A549 (cell line): ENCODE results near the gene LGR6. TPM values are rescaled to one million over a fixed set of nuclear protein-coding genes. Genes with fewer than 3 reads are reported as not detected.
A peak's percentile ranks its signal among the peaks of the same experiment; 100 is the strongest.

Experiments
- ATAC-seq, 2 experiments: fragments of 200-7000 bp in 1 of 2; fragments of >200 bp in 1 of 2; cut with Nextera tagmentation in 1 of 2; cut with Tn5 transposase in 1 of 2; 3 replicates each; pipeline versions ENCODE4 v1.8.0 to v1.9.1; 2018 to 2020; ENCODE audit warnings: mild to moderate bottlenecking in 1 of 2, moderate library complexity in 1 of 2
- CTCF ChIA-PET: fragments of 300-600 bp; sonication (Branson Sonifier 250); formaldehyde crosslinking; extraction: SDS; loops from one replicate; lab custom pipeline; 2021; ENCODE audit warnings: antibody characterized with exemption, inconsistent platforms; lab: Yijun Ruan, JAX
- POLR2A ChIA-PET: fragments of 350-600 bp; formaldehyde crosslinking; extraction: SDS; loops from one replicate; lab custom pipeline; 2021; ENCODE audit warnings: antibody characterized with exemption, inconsistent platforms; lab: Yijun Ruan, JAX
- DNase-seq, 2 experiments: peaks; one replicate each; pipeline versions ENCODE4 v3.0.0 to v3.0.0-alpha.2; 2011 to 2016; ENCODE audit warnings: low read depth in 1 of 2, low spot score in 1 of 2
- FAIRE-seq: peaks from 2 replicates; lab custom pipeline; 2011; peaks lifted over from hg19 to GRCh38; lab: Jason Lieb, UNC
- H3K27ac ChIP-seq, 2 experiments: fragments of >200 bp; sonication (Bioruptor Twin); formaldehyde crosslinking; 3 replicates each; pipeline ENCODE4 v1.5.1; 2016 to 2017
- H3K4me1 ChIP-seq: fragments of >200 bp; sonication (Bioruptor Twin); formaldehyde crosslinking; 3 replicates; pipeline ENCODE4 v1.6.1; 2016
- H3K4me2 ChIP-seq: fragments of >200 bp; sonication (Bioruptor Twin); formaldehyde crosslinking; 3 replicates; pipeline ENCODE4 v1.6.1; 2016
- H3K4me3 ChIP-seq: fragments of >200 bp; sonication (Bioruptor Twin); formaldehyde crosslinking; 3 replicates; pipeline ENCODE4 v1.5.1; 2016
- H3K9me3 ChIP-seq: fragments of >200 bp; sonication (Bioruptor Twin); formaldehyde crosslinking; 3 replicates; pipeline ENCODE4 v1.6.1; 2016
- CEBPB ChIP-seq, 2 experiments: fragments of >200 bp in 1 of 2; sonication (Bioruptor Twin) in 1 of 2; formaldehyde crosslinking in 1 of 2; IDR thresholded peaks; 2 replicates each; pipeline ENCODE4 v1.6.1; 2012 to 2016
- CHD2 ChIP-seq: fragments of 150-350 bp; IDR thresholded peaks from 2 replicates; pipeline ENCODE4 v1.6.1; 2014; ENCODE audit warnings: low read length; ENCODE audit not compliant: partially characterized antibody
- FOSL2 ChIP-seq, 2 experiments: fragments of 450-650 bp in 1 of 2; fragments of >200 bp in 1 of 2; sonication (Bioruptor Twin) in 1 of 2; formaldehyde crosslinking; IDR thresholded peaks; 2 replicates each; pipeline versions ENCODE4 v1.5.0 to v1.6.1; 2016 to 2020; ENCODE audit warnings: mild to moderate bottlenecking in 1 of 2, moderate library complexity in 1 of 2
- HEYL ChIP-seq: fragments of 250-450 bp; sonication (Bioruptor Pico); IDR thresholded peaks from 2 replicates; pipeline ENCODE4 v1.8.0; 2021; ENCODE audit warnings: mild to moderate bottlenecking, moderate library complexity
- JUNB ChIP-seq: fragments of >200 bp; sonication (Bioruptor Twin); formaldehyde crosslinking; IDR thresholded peaks from 2 replicates; pipeline ENCODE4 v1.6.1; 2016
- MAZ ChIP-seq: fragments of 150-350 bp; IDR thresholded peaks from 2 replicates; pipeline ENCODE4 v1.6.1; 2014; ENCODE audit warnings: antibody characterized with exemption, low read depth, low read length, borderline replicate concordance
- NPAS2 ChIP-seq: fragments of 250-450 bp; sonication (Bioruptor Pico); IDR thresholded peaks from 2 replicates; pipeline ENCODE4 v1.8.0; 2022; ENCODE audit warnings: mild to moderate bottlenecking, moderate library complexity, borderline replicate concordance
- POLR2A ChIP-seq: IDR thresholded peaks from 2 replicates; pipeline ENCODE4 v1.6.1; 2012; ENCODE audit warnings: mild to moderate bottlenecking, low read length
- RARB ChIP-seq: fragments of 250-450 bp; sonication (Bioruptor Pico); IDR thresholded peaks from 2 replicates; pipeline ENCODE4 v1.8.0; 2021; ENCODE audit warnings: mild to moderate bottlenecking, moderate library complexity
- SMC3 ChIP-seq: fragments of >200 bp; sonication (Bioruptor Twin); formaldehyde crosslinking; IDR thresholded peaks from 3 replicates; pipeline ENCODE4 v1.6.1; 2018; ENCODE audit warnings: inconsistent platforms
- ZSCAN20 ChIP-seq: fragments of 250-450 bp; sonication (Bioruptor Pico); IDR thresholded peaks from 2 replicates; pipeline ENCODE4 v1.8.0; 2022; ENCODE audit warnings: mild to moderate bottlenecking, moderate library complexity
- WGBS: methylation state at CpG from one replicate; pipeline ENCODE4 v1.1.6; 2017; ENCODE audit errors: missing lambda C conversion rate; 5-methylcytosine and 5-hydroxymethylcytosine counted together
- polyA plus RNA-seq, 4 experiments: library from polyadenylated mRNA; depleted of rRNA in 3 of 4; stranded (reverse); fragments of >200 nt; fragmentation: RNase III in 1 of 4; extraction: RNeasy Plus Mini Kit Qiagen cat#74134 plus additional on column Dnase treatment in 1 of 4; gene quantifications; 2 replicates in 3 of 4; 3 replicates in 1 of 4; pipeline ENCODE4 v1.2.3, GENCODE V29; 2011 to 2017
- TF ChIP-seq, protein P1 (sequence below): fragments of 150-350 bp; IDR thresholded peaks from 2 replicates; pipeline ENCODE4 v1.6.1; 2014; ENCODE audit warnings: low read depth, mild to moderate bottlenecking, low read length
- TF ChIP-seq, protein P2 (sequence below): fragments of >200 bp; sonication (Bioruptor Twin); formaldehyde crosslinking; IDR thresholded peaks from 3 replicates; pipeline ENCODE4 v1.5.1; 2016

The LGR6 gene
- polyA plus RNA-seq, 2 of the 4 experiments (the other 2 are of a cell fraction): 0.84 to 1.1 TPM

DNA sequence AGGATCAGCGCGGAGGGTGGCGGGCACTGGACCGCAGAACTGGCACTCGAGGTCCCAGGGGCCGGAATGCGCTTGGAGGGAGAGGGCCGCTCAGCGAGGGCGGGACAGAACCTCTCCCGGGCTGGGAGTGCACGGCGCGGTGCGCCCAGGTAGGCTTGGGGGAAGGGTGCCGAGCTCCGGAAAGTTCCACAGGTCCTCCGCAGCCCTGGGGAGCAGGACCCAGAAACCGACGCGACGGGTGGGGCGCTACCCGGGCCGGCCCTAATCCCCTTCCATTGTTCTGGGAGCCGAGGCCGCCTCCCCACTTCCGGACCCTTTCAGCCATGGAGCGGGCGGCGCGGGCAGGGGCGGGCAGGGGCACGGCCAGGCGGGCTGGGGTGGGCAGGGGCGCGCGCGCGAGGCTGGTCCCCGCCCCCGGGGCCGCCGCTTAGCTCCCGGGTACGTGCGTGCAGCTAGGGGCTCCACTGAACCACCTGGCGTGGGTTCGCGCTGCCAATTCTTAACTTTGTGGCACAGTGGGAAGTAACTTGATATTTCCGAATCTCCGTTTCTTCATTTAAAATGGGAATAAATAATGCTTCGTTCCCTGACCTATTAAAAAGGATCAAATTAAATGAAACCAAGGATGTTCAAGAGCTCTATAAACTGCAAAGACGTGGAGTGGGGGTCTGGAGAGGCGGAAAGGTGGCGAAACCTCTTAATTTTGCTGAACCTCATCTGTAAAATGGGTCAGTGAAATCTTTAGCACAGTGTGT is 20.7 kb downstream of the LGR6 start:
- WGBS: 40% methylated on average over 41 of the region's 56 CpGs
- POLR2A ChIA-PET: no interaction called here
- FAIRE-seq: no peak
- H3K4me1 ChIP-seq: peaks cover 24% of the 10 kb centered on the region
- H3K9me3 ChIP-seq: no peaks in the 10 kb centered on the region
- peak overlapping the region; percentile 37 for H3K4me3 ChIP-seq
- TF ChIP-seq POLR2A (no peak), ZSCAN20 (CRISPR knock-in tag) (no peak), NPAS2 (CRISPR knock-in tag) (no peak), FOSL2 (IDR thresholded peaks at IDR 0.05) (no peak), FOSL2 (CRISPR knock-in tag; IDR thresholded peaks at IDR 0.05) (no peak), CHD2 (no peak), SMC3 (no peak)
- TF ChIP-seq, protein P1, sequence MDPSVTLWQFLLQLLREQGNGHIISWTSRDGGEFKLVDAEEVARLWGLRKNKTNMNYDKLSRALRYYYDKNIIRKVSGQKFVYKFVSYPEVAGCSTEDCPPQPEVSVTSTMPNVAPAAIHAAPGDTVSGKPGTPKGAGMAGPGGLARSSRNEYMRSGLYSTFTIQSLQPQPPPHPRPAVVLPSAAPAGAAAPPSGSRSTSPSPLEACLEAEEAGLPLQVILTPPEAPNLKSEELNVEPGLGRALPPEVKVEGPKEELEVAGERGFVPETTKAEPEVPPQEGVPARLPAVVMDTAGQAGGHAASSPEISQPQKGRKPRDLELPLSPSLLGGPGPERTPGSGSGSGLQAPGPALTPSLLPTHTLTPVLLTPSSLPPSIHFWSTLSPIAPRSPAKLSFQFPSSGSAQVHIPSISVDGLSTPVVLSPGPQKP: no peak
- peak overlapping the region; percentile 60 for H3K4me2 ChIP-seq
- CTCF ChIA-PET: interaction anchor here (0.9 to 6.5 kb wide), 14 partner anchors 11 to 116 kb away, joined by 3 to 42 read pairs (median 14); partner anchors contain the start of gene LGR6
- ATAC-seq: peak in 1 of 2 experiments; percentile 16; a peak in 3 of 6 replicates
- no peak for DNase-seq
- H3K27ac ChIP-seq: peak overlapping the region; percentile 37 to 77; a peak in 4 of 6 replicates

DNA sequence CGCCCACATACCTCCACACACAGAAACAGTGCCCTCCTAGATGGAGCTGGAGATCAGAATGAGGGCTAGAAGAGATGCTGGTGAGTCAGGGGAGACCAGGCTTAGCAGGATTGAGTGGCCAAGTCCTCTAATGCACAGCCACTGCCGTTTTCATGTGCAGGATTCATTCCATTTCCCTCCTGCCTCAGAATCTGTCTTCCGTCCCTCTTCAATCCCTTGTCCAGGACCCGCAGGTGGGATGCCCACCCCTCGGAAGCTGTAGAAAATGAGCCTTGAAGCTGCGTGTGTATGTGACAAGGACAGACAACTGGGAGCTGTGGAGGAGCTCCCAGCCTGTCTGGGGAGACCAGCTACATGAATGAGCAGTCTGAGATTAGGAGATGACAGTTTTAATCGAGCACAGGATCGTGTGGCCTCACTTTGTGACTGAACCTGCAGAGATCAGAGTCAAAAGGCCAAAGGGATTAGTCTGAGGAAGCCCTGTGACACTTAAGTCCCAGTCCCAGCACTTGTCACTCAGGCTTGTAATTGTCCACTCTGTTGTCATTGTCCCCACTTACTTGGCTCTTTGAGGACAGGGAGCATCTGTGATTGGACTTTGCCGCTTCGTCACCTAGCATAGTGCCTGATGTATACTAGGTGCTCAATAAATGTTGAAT is 22.0 kb downstream of the LGR6 start:
- no peak for TF ChIP-seq HEYL (CRISPR knock-in tag)
- no peak for TF ChIP-seq MAZ
- DNase-seq (no peak), FAIRE-seq (no peak), ATAC-seq (no peak)
- 69% methylated on average over 10 of the region's 10 CpGs for WGBS
- POLR2A ChIA-PET: interaction anchor here (0.6 to 0.7 kb wide), 2 partner anchors 79 to 730 kb away, joined by 3 to 4 read pairs; no protein-coding TSS in a partner anchor
- Histone ChIP-seq H3K9me3 (no peaks in the 10 kb centered on the region), H3K27ac (peak overlapping the region in 1 of 2 experiments; percentile 76; a peak in 2 of 6 replicates), H3K4me1 (peaks cover 24% of the 10 kb centered on the region), H3K4me3 (no peak overlapping the region), H3K4me2 (no peak overlapping the region)
- CTCF ChIA-PET: interaction anchor here (0.6 to 6.5 kb wide), 14 partner anchors 9 to 115 kb away, joined by 3 to 42 read pairs (median 14); partner anchors contain the start of gene LGR6

DNA sequence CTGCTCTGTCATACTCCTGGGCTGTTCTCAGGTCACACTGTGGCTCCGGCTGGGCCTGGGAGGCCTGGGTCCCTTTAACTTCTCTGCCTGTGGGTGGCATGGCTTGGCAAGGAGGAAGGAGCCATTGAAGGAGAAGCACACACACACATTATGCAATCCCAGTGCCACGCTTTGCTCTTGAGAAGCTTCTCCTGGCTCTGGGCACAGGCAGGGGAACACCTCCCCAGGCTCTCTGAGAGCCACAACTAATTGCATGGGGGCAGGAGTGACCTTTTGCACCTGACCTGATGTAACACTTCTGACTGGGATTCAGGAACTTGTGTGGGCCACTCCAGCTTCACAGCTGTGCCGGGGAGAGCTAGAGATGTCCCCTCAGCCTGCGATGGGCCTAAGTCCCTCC is 23.1 kb downstream of the LGR6 start:
- ChIA-PET POLR2A (no interaction called here), CTCF (interaction anchor here (1.7 to 6.5 kb wide), 4 partner anchors 8 to 28 kb away, joined by 6 to 42 read pairs (median 18); partner anchors contain the start of gene LGR6)
- FAIRE-seq: no peak
- ATAC-seq: no peak
- TF ChIP-seq, protein P1: no peak
- TF ChIP-seq CEBPB (IDR thresholded peaks at IDR 0.05) (peak in 1 of 2 experiments; percentile 51; a peak in 2 of 4 replicates), SMC3 (no peak), RARB (CRISPR knock-in tag) (no peak), JUNB (no peak)
- TF ChIP-seq, protein P2, sequence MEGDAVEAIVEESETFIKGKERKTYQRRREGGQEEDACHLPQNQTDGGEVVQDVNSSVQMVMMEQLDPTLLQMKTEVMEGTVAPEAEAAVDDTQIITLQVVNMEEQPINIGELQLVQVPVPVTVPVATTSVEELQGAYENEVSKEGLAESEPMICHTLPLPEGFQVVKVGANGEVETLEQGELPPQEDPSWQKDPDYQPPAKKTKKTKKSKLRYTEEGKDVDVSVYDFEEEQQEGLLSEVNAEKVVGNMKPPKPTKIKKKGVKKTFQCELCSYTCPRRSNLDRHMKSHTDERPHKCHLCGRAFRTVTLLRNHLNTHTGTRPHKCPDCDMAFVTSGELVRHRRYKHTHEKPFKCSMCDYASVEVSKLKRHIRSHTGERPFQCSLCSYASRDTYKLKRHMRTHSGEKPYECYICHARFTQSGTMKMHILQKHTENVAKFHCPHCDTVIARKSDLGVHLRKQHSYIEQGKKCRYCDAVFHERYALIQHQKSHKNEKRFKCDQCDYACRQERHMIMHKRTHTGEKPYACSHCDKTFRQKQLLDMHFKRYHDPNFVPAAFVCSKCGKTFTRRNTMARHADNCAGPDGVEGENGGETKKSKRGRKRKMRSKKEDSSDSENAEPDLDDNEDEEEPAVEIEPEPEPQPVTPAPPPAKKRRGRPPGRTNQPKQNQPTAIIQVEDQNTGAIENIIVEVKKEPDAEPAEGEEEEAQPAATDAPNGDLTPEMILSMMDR: no peak
- Histone ChIP-seq H3K4me2 (peak overlapping the region; percentile 45), H3K27ac (peak overlapping the region; percentile 61 to 76), H3K4me3 (no peak overlapping the region), H3K9me3 (no peaks in the 10 kb centered on the region), H3K4me1 (peaks cover 34% of the 10 kb centered on the region)
- WGBS: 53% methylated on average over 4 of the region's 4 CpGs
- peak in 1 of 2 experiments; percentile 37 for DNase-seq
